ENCODE data around the gene OR4A16.

The OR4A16 gene
- total RNA-seq = 0 to 0.33 (median 0) reads per million in 17 experiments

DNA sequence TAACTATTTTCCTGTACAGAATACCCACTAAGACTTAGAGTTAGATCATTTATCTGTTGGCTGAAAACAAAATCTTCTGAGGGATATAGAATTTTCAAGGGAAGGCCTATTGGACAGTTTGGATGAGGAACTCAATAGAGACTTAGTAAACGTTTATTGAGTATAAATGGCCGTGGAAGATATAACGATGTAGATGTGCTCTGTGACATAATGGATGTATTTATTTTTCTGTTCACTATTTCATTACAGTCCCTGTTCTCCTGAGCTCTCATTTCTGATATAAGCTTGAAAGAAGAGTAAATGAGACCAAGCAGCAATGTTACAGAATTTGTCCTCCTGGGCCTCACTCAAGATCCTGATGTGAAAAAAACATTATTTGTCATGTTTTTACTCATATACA lies at the start of gene OR4A16:
TSS of gene OR4A16 (plus strand) at position 301 of the 400 bp plus-strand sequence. CDS start at position 301, 0 bp downstream.
- no peak for DNase-seq

GRCh38 chr11:55324500-55324899 lies 18.5 kb upstream of the OR4A16 start:
- DNase-seq = no peak

- DNase-seq = no peak
Observed at GRCh38 chr11:55345306-55345705, 2.3 kb downstream of the OR4A16 start.

- no peak for DNase-seq
Observed at GRCh38 chr11:55349032-55349431, 6.0 kb downstream of the OR4A16 start.

DNA sequence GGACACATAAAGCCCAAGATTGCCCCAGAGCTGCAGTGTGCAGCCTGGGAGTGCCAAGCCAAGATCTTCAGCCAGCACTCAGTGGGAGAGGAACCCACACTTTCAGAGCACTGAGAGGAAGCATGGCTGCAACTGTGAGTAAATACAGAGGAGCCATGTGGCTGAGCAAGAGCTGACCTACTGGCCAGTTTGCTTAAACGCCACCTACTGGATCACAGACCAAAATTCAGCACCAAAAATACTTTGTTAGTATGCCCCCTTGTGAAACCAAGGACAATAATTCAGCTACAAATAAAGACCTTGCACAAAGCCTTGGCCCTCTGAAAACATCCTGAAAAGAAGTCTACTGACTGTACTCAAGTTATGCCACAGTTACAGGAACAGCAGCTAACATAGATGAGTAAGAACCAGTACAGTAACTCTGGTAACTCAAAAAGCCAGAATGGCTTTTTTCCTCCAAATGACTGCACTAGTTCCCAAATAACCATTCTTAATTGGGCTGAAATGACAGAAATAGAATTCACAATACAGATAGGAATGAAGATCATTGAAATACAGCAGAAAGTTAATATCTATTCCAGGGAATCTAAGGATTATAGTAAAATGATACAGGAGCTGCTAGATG lies 14.7 kb downstream of the OR4A16 start:
- DNase-seq = no peak

GRCh38 chr11:55367674-55368073 lies 24.7 kb downstream of the OR4A16 start, which contains the start of gene OR4A15:
Gene OR4A15 (plus strand): TSS chr11:55367974. CDS start chr11:55367974, 0 bp downstream.
- no peak for DNase-seq
